Right lobe of liver (tissue), 6 donors: ENCODE data around the gene SLC38A10. TPM values are rescaled to one million over a fixed set of nuclear protein-coding genes. Genes with fewer than 3 reads are reported as not detected.

Experiments used
- ATAC-seq, 4 donors: fragments of 200-7000 bp; cut with Tn5 transposase; one replicate each; pipeline ENCODE4 v1.9.1; 2020; ENCODE audit warnings: mild to moderate bottlenecking in 4 of 4, moderate library complexity in 4 of 4
- DNase-seq, 3 donors: peaks; one replicate each; pipeline ENCODE4 v3.0.0-alpha.2; 2020
- H3K27ac ChIP-seq, 3 donors: fragments of 200-600 bp; one replicate each; pipeline ENCODE4 v1.8.0; 2022
- H3K27me3 ChIP-seq, 2 donors: fragments of 200-600 bp; one replicate each; pipeline ENCODE4 v1.8.0; 2022
- H3K36me3 ChIP-seq, 4 donors: fragments of 200-600 bp; sonication (generic) in 1 of 4; one replicate each; pipeline versions ENCODE4 v1.5.1 to v1.8.0; 2017 to 2022; ENCODE audit warnings: control low read depth in 1 of 4
- H3K4me1 ChIP-seq, 4 donors: fragments of 200-600 bp; sonication (generic) in 1 of 4; one replicate each; pipeline versions ENCODE4 v1.5.1 to v1.8.0; 2017 to 2022; ENCODE audit warnings: control low read depth in 1 of 4
- H3K4me3 ChIP-seq, 3 donors: fragments of 200-600 bp; one replicate each; pipeline ENCODE4 v1.8.0; 2022
- H3K9me3 ChIP-seq, 4 donors: fragments of 200-600 bp; sonication (generic) in 1 of 4; one replicate each; pipeline versions ENCODE4 v1.5.1 to v1.8.0; 2017 to 2022; ENCODE audit warnings: control low read depth in 1 of 4
- POLR2A ChIP-seq: fragments of 450-650 bp; IDR thresholded peaks from one replicate; pipeline ENCODE4 v1.6.1; 2017; ENCODE audit warnings: antibody characterized with exemption, mild to moderate bottlenecking
- WGBS: methylation state at CpG from one replicate; pipeline ENCODE4 v1.1.6; 2018; ENCODE audit warnings: low coverage, low lambda C conversion rate; ENCODE audit not compliant: insufficient coverage; ENCODE audit errors: missing lambda C conversion rate; 5-methylcytosine and 5-hydroxymethylcytosine counted together
- intact Hi-C, 2 donors: fragments of 100-400 bp; cut with DNase I; formaldehyde crosslinking; loops; one replicate each; pipeline versions ENCODE4 v1.11.2 to v1.14.1; 2022
- total RNA-seq, 6 experiments: library from RNA; depleted of rRNA in 2 of 6; stranded (reverse); fragments of >200 nt in 2 of 6; fragmentation: NEBNext Ultra II Directional in 3 of 6; extraction: Animal tissue kit (Norgen Biotek cat#: 25700) in 3 of 6; gene quantifications; one replicate each; pipeline versions ENCODE4 v1.1.0 to v1.2.4, GENCODE V29; 2016 to 2023
- TF ChIP-seq, protein P1 (sequence below), 4 donors: fragments of 200-600 bp in 3 of 4; fragments of 450-650 bp in 1 of 4; IDR thresholded peaks; one replicate each; pipeline versions ENCODE4 v1.5.1 to v1.8.0; 2016 to 2022; ENCODE audit warnings: antibody characterized with exemption in 4 of 4, mild to moderate bottlenecking in 2 of 4
- donor health status: DM: no; HTN: yes; CAD: no.
- donor health status: DM: no; HTN: no; CAD: no.
- donor health status: DM: no; HTN: no; CAD: no.
- donor health status: DM: no; HTN: yes; CAD: no.
- donor health status: DM: no; HTN: yes; CAD: no.

SLC38A10 gene
- total RNA-seq, 6 experiments from 2014 or later: 60.9 to 104 (median 86.1) TPM

DNA sequence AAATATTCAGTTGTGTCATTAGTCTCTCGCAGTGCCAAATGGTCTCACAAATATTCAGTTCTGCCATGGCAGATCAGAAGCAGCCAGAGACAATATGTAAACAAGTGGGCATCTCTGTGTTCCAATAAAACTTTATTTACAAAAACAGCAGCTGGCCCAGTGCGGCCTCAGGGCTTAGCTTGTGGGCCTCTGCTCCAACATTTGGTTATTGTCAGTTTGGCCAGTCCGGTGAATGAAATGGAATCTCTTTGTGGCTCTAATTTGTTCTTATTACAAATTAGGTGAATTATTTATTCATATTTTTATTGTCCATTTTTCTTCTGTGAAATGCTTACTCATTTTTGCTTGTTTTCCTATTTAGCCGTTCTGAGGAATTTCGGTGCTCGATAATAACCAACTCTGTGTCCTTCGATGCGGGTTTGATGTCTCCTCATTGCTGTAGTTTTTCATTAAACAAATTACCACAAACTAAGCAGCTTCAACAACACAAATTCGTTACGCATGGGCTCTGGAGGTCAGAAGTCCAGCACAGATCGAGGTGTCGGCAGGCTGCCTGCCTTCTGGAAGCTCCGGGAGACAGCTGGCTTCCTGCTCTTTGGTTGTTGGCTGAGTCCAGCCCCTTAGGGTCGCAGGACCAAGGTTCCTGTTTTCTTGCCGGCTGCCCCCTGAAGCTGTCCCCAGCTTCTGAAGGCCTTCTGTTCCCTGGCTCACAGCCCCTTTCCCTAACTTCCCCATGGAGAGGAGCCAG is 4.1 kb upstream of the SLC38A10 start:
- 35% methylated on average over 14 of the region's 15 CpGs for WGBS
- H3K36me3 ChIP-seq: no peaks in the 10 kb centered on the region
- peak; percentile 74 to 87 (median 81) for DNase-seq
- H3K4me1 ChIP-seq: peaks cover 0 to 29% (median 5%) of the 10 kb centered on the region in 4 donors
- TF ChIP-seq, protein P1, sequence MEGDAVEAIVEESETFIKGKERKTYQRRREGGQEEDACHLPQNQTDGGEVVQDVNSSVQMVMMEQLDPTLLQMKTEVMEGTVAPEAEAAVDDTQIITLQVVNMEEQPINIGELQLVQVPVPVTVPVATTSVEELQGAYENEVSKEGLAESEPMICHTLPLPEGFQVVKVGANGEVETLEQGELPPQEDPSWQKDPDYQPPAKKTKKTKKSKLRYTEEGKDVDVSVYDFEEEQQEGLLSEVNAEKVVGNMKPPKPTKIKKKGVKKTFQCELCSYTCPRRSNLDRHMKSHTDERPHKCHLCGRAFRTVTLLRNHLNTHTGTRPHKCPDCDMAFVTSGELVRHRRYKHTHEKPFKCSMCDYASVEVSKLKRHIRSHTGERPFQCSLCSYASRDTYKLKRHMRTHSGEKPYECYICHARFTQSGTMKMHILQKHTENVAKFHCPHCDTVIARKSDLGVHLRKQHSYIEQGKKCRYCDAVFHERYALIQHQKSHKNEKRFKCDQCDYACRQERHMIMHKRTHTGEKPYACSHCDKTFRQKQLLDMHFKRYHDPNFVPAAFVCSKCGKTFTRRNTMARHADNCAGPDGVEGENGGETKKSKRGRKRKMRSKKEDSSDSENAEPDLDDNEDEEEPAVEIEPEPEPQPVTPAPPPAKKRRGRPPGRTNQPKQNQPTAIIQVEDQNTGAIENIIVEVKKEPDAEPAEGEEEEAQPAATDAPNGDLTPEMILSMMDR (IDR thresholded peaks at IDR 0.05): no peak
- peak; percentile 23 for TF ChIP-seq POLR2A
- peak; percentile 32 to 43 (median 42) for ATAC-seq
- no peak overlapping the region for H3K4me3 ChIP-seq
- H3K9me3 ChIP-seq: no peaks in the 10 kb centered on the region
- H3K27me3 ChIP-seq: no peaks in the 10 kb centered on the region
- intact Hi-C loops: no loop called here
- peak overlapping the region; percentile 74 to 91 (median 89) for H3K27ac ChIP-seq

DNA sequence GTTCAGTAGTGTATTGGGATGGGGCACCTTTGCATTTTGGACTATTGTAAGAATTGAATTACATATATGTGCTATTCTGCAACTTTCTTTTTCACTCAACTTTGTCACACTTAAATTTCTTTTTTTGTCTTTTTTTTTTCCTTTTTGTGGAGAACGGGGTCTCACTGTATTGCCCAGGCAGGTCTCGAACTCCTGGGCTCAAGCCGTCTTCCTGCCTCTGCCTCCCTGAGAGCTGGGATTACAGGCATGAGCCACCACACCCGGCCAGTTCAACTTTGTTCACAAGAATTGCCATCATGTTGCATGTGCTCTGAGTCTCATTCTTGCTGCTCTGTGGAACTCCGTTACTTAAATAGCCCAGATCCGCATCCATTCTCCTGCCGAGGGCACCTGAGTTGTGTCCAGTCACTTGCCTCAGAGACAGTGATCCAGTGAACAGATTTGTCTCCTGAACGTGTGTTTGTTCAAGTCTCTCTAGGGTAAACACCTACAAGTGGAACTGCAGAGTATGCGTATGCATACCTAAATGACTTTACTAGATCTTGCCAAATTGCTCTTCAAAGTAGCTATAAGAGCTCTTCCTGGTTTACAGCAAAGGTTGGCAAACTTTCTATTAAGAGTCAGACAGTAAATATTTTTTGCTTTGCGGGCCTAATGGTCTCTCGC is 3.4 kb upstream of the SLC38A10 start:
- no peak for DNase-seq
- no peaks in the 10 kb centered on the region for H3K9me3 ChIP-seq
- H3K36me3 ChIP-seq: no peaks in the 10 kb centered on the region
- intact Hi-C loops: no loop called here
- H3K4me3 ChIP-seq: no peak overlapping the region
- TF ChIP-seq, protein P1 (IDR thresholded peaks at IDR 0.05): no peak
- no peak for TF ChIP-seq POLR2A
- 68% methylated on average over 11 of the region's 11 CpGs for WGBS
- peaks cover 0 to 31% (median 6%) of the 10 kb centered on the region in 4 donors for H3K4me1 ChIP-seq
- H3K27ac ChIP-seq: peak overlapping the region; percentile 74 to 91 (median 89)
- no peak for ATAC-seq
- no peaks in the 10 kb centered on the region for H3K27me3 ChIP-seq

DNA sequence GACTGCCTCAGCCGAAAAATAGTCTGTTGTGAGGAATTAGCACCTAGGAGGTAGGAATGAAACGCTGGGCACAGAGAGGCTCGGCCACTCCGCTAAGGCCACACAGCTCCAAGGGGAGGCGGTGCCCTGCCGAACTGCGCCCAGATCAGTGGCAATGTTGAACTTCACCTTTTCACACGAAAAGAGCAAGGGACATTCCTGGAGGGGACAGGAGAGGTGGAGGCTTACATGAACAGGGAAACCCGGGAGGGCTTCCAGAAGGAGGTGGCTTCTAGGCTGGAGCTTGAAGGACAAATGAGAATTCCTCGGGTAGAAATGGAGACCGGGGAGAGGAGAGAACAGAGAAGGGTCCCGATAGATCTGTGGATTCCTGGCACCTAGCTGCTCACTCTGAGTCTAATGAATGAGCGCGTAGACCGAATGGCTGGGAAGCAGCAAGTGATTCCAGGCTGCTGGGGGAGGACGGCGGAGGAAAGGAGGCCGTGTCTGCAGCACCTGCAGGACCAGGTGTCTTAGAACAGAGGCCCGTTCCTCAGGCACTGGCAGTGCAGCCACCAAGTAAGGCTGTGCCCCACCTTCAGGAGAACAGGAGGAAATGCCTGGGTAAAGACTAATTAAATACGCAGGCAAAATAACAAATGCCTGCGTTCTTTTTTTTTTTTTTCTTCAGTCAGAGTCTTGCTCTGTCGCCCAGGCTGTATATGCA is 722 bp upstream of the SLC38A10 start:
- TF ChIP-seq POLR2A: no peak
- TF ChIP-seq, protein P1 (IDR thresholded peaks at IDR 0.05): peak; percentile 20 to 43 (median 25)
- H3K9me3 ChIP-seq: no peaks in the 10 kb centered on the region
- H3K27ac ChIP-seq: peak overlapping the region; percentile 96 to 98 (median 98)
- intact Hi-C loops: no loop called here
- WGBS: 3% methylated on average over 18 of the region's 22 CpGs
- peak overlapping the region; percentile 79 to 98 (median 80) for H3K4me3 ChIP-seq
- peaks cover 0 to 55% (median 16%) of the 10 kb centered on the region in 4 donors for H3K4me1 ChIP-seq
- ATAC-seq (peak; percentile 21 to 32 (median 26)), DNase-seq (peak in 1 of 3 donors; percentile 64)
- no peaks in the 10 kb centered on the region for H3K27me3 ChIP-seq
- no peaks in the 10 kb centered on the region for H3K36me3 ChIP-seq

GRCh38 chr17:81294512-81295030 is 536 bp downstream of the SLC38A10 start:
- WGBS: 1% methylated on average over 20 of the region's 48 CpGs
- peaks cover 0 to 52% (median 14%) of the 10 kb centered on the region in 4 donors for H3K4me1 ChIP-seq

More at GRCh38 chr17:81294512-81295030, 536 bp downstream of the SLC38A10 start:
- DNase-seq: peak; percentile 62 to 70 (median 66)
- peak; percentile 18 to 22 (median 20) for ATAC-seq
- Histone ChIP-seq H3K9me3 (no peaks in the 10 kb centered on the region), H3K36me3 (no peaks in the 10 kb centered on the region), H3K27me3 (no peaks in the 10 kb centered on the region), H3K4me3 (peak overlapping the region; percentile 79 to 98 (median 80)), H3K27ac (peak overlapping the region; percentile 96 to 98 (median 98))
- intact Hi-C loops: no loop called here
- TF ChIP-seq, protein P1 (IDR thresholded peaks at IDR 0.05): no peak
- TF ChIP-seq POLR2A: no peak
